IMR-90 (cell line): ENCODE results near the gene TNFRSF18. TPM values are rescaled to one million over a fixed set of nuclear protein-coding genes. Genes with fewer than 3 reads are reported as not detected.

Source experiments
- ATAC-seq: fragments of 200-7000 bp; cut with Tn5 transposase; 2 replicates; pipeline ENCODE4 v1.9.1; 2020; ENCODE audit warnings: low read depth, mild to moderate bottlenecking, moderate library complexity
- BruUV-seq: library from RNA; stranded (reverse); fragments of 400-500 nt; replicated peaks from 2 replicates; lab custom pipeline; 2021; lab: Mats Ljungman, UMichigan
- CTCF ChIA-PET: fragments of 300-600 bp; formaldehyde crosslinking; extraction: SDS; loops from one replicate; lab custom pipeline; 2021; ENCODE audit warnings: antibody characterized with exemption; lab: Yijun Ruan, JAX
- POLR2A ChIA-PET: fragments of 300-600 bp; sonication (Branson Sonifier 250); formaldehyde crosslinking; loops from one replicate; lab custom pipeline; 2022; ENCODE audit warnings: antibody characterized with exemption; ENCODE audit not compliant: unreplicated experiment; lab: Charles Lee
- DNase-seq: peaks from one replicate; pipeline ENCODE4 v3.0.0; 2013
- H2AFZ ChIP-seq: replicated peaks from 2 replicates; pipeline ENCODE3; 2013; ENCODE audit warnings: low read length, mild to moderate bottlenecking; ENCODE audit not compliant: poor library complexity
- H2AK5ac ChIP-seq: 2 replicates; pipeline ENCODE4 v1.6.1; 2013; ENCODE audit warnings: low read depth, low read length, inconsistent platforms
- H2AK9ac ChIP-seq: replicated peaks from 2 replicates; pipeline ENCODE3; 2013; ENCODE audit warnings: mild to moderate bottlenecking, low read depth, low read length, moderate library complexity; ENCODE audit not compliant: poor library complexity
- H2BK120ac ChIP-seq: 2 replicates; pipeline ENCODE4 v1.6.1; 2013; ENCODE audit warnings: low read depth, low read length, inconsistent platforms
- H2BK15ac ChIP-seq: 3 replicates; pipeline ENCODE4 v1.6.1; 2013; ENCODE audit warnings: low read depth, low read length, inconsistent platforms
- H2BK20ac ChIP-seq: 2 replicates; pipeline ENCODE4 v1.6.1; 2013; ENCODE audit warnings: low read depth, mild to moderate bottlenecking, inconsistent platforms, low read length, moderate library complexity
- H2BK5ac ChIP-seq: 2 replicates; pipeline ENCODE4 v1.6.1; 2013; ENCODE audit warnings: mild to moderate bottlenecking, low read depth, low read length, inconsistent platforms; ENCODE audit not compliant: poor library complexity, severe bottlenecking
- H3K14ac ChIP-seq: replicated peaks from 2 replicates; pipeline ENCODE4 v1.6.1; 2013; ENCODE audit warnings: low read depth, low read length, inconsistent platforms
- H3K18ac ChIP-seq: 2 replicates; pipeline ENCODE4 v1.6.1; 2013; ENCODE audit warnings: low read depth, low read length, control low read depth
- H3K23ac ChIP-seq: 2 replicates; pipeline ENCODE4 v1.6.1; 2013; ENCODE audit warnings: low read depth, low read length, inconsistent platforms
- H3K27ac ChIP-seq: 2 replicates; pipeline ENCODE4 v1.5.1; 2013; ENCODE audit warnings: mild to moderate bottlenecking, control low read depth, low read length; ENCODE audit not compliant: insufficient read depth
- H3K27me3 ChIP-seq: 2 replicates; pipeline ENCODE4 v1.6.1; 2013; ENCODE audit warnings: low read length; ENCODE audit not compliant: control insufficient read depth, insufficient read depth
- H3K36me3 ChIP-seq: 2 replicates; pipeline ENCODE4 v1.6.1; 2013; ENCODE audit warnings: low read length, mixed read lengths; ENCODE audit not compliant: control insufficient read depth, insufficient read depth
- H3K4ac ChIP-seq: 2 replicates; pipeline ENCODE4 v1.6.1; 2013; ENCODE audit warnings: low read depth, low read length, inconsistent platforms
- H3K4me1 ChIP-seq: 2 replicates; pipeline ENCODE4 v1.6.1; 2013; ENCODE audit warnings: low read length, mixed read lengths; ENCODE audit not compliant: control insufficient read depth, insufficient read depth
- H3K4me2 ChIP-seq: 2 replicates; pipeline ENCODE4 v1.6.1; 2013; ENCODE audit warnings: low read depth, mild to moderate bottlenecking, control low read depth, low read length, moderate library complexity
- H3K4me3 ChIP-seq: 2 replicates; pipeline ENCODE4 v1.5.1; 2013; ENCODE audit warnings: low read depth, mild to moderate bottlenecking, control low read depth, low read length, moderate library complexity; ENCODE audit not compliant: insufficient read depth
- H3K56ac ChIP-seq: 2 replicates; pipeline ENCODE4 v1.6.1; 2013; ENCODE audit warnings: low read length, inconsistent platforms; ENCODE audit not compliant: insufficient read depth; ENCODE audit errors: extremely low read depth
- H3K79me1 ChIP-seq, 2 experiments: 2 replicates each; pipeline ENCODE4 v1.6.1; 2013; ENCODE audit warnings: low read length in 2 of 2, inconsistent platforms in 1 of 2, low read depth in 1 of 2
- H3K9ac ChIP-seq: 2 replicates; pipeline ENCODE4 v1.6.1; 2013; ENCODE audit warnings: low read depth, low read length, control low read depth
- H3K9me1 ChIP-seq: 2 replicates; pipeline ENCODE4 v1.6.1; 2013; ENCODE audit warnings: low read length, inconsistent platforms; ENCODE audit not compliant: insufficient read depth
- H3K9me3 ChIP-seq: 2 replicates; pipeline ENCODE4 v1.6.1; 2013; ENCODE audit warnings: low read length; ENCODE audit not compliant: control insufficient read depth, insufficient read depth
- H4K20me1 ChIP-seq: 2 replicates; pipeline ENCODE4 v1.6.1; 2013; ENCODE audit warnings: low read length, inconsistent platforms; ENCODE audit not compliant: insufficient read depth
- H4K5ac ChIP-seq: 2 replicates; pipeline ENCODE4 v1.6.1; 2013; ENCODE audit warnings: mild to moderate bottlenecking, low read depth, low read length, control low read depth
- H4K8ac ChIP-seq, 2 experiments: 2 replicates each; pipeline ENCODE4 v1.6.1; 2013; ENCODE audit warnings: low read depth in 2 of 2, low read length in 2 of 2, control low read depth in 1 of 2, inconsistent platforms in 1 of 2
- H4K91ac ChIP-seq: 2 replicates; pipeline ENCODE4 v1.6.1; 2013; ENCODE audit warnings: low read depth, low read length, inconsistent platforms; ENCODE audit not compliant: insufficient read depth
- CHD1 ChIP-seq: IDR thresholded peaks from 2 replicates; pipeline ENCODE4 v1.6.1; 2012; ENCODE audit warnings: low read depth, low read length, improper control_type of control experiment
- FOS ChIP-seq: fragments of 150-350 bp; IDR thresholded peaks from 2 replicates; pipeline ENCODE4 v1.6.1; 2016; ENCODE audit warnings: low read depth, low read length
- MAZ ChIP-seq: IDR thresholded peaks from 2 replicates; pipeline ENCODE4 v1.6.1; 2012; ENCODE audit warnings: low read depth, mild to moderate bottlenecking, low read length, improper control_type of control experiment, moderate library complexity, borderline replicate concordance
- SMC3 ChIP-seq: fragments of 150-350 bp; IDR thresholded peaks from 2 replicates; pipeline ENCODE4 v1.6.1; 2016; ENCODE audit warnings: low read depth, mild to moderate bottlenecking, antibody characterized with exemption, low read length, moderate library complexity
- WGBS, 2 experiments: methylation state at CpG; one replicate each; pipeline versions ENCODE4 v1.1.5 to v1.1.7; 2013; ENCODE audit warnings: missing lambda C conversion rate in 2 of 2; ENCODE audit not compliant: insufficient read length in 1 of 2; ENCODE audit errors: extremely low coverage in 2 of 2; 5-methylcytosine and 5-hydroxymethylcytosine counted together
- dilution Hi-C: fragments of 300-500 bp; cut with HindIII; formaldehyde crosslinking; loops from one replicate; pipeline ENCODE4 v1.14.3; 2018; ENCODE audit warnings: low sequenced_read_pairs; ENCODE audit not compliant: unreplicated experiment
- in situ Hi-C: fragments of 300-500 bp; cut with MboI; formaldehyde crosslinking; loops from 3 replicates; pipeline ENCODE4 v1.14.3; 2019; ENCODE audit warnings: low sequenced_read_pairs, inconsistent platforms, mixed read lengths
- intact Hi-C: fragments of 100-400 bp; cut with micrococcal nuclease; formaldehyde crosslinking; loops from 2 replicates; pipeline ENCODE4 v1.10.0; 2022
- polyA plus RNA-seq, 3 experiments: library from polyadenylated mRNA; depleted of rRNA; stranded (reverse); fragments of >200 nt; gene quantifications; 2 replicates each; pipeline ENCODE4 v1.2.3, GENCODE V29; 2012; ENCODE audit warnings: low replicate concordance in 1 of 3
- total RNA-seq: library from RNA; depleted of rRNA; stranded (reverse); fragments of >200 nt; gene quantifications from 2 replicates; pipeline ENCODE4 v1.2.3, GENCODE V29; 2012

The TNFRSF18 gene
- total and polyA plus RNA-seq, 2 of the 4 experiments (the other 2 are of a cell fraction): 0.18 to 1.0 TPM

DNA sequence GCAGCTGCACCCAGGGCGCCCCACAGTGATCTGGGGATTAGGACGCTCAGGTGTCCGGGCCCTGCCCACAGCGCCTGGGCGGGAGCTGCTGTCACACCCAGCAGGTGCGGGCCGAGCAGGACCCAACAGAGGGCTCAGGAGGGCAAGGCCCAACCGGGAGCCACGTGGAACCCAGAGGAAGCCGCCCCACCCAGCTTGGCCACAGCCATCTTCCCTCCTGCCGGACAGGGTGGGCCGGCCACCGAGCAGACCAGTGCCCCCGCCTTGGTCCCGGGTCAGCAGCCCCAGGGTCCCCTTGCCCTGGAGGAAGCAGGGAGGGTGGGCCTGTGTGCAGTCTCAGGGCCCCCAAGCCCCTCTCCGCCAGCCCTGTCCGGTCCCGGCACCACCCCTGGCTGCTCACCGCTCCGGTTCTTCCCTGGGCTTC lies 39.0 kb downstream of the TNFRSF18 start:
- POLR2A ChIA-PET: no interaction called here
- no peaks in the 10 kb centered on the region for H3K9me1 ChIP-seq
- H3K56ac ChIP-seq: no peak overlapping the region
- no peak overlapping the region for H3K4me3 ChIP-seq
- no peak overlapping the region for H3K18ac ChIP-seq
- H3K23ac ChIP-seq: no peak overlapping the region
- no peaks in the 10 kb centered on the region for H4K20me1 ChIP-seq
- intact Hi-C loops: no loop called here
- no peak overlapping the region for H4K5ac ChIP-seq
- no peak overlapping the region for H3K4ac ChIP-seq
- H2AFZ ChIP-seq: no peak overlapping the region
- H2BK5ac ChIP-seq: no peak overlapping the region
- H2BK20ac ChIP-seq: no peak overlapping the region
- 81% methylated on average over 15 of the region's 20 CpGs; no CpG with 5 or more reads in 1 of the 2 experiments for WGBS, 2 experiments
- ATAC-seq (no peak), DNase-seq (no peak)
- BruUV-seq: no TSS peak
- H2AK5ac ChIP-seq: no peak overlapping the region
- no peak overlapping the region for H3K4me2 ChIP-seq
- in situ Hi-C loops: no loop called here
- no peaks in the 10 kb centered on the region for H3K36me3 ChIP-seq
- TF ChIP-seq SMC3 (no peak), MAZ (no peak), CHD1 (no peak), FOS (no peak)
- no peak overlapping the region for H3K9ac ChIP-seq
- H3K79me1 ChIP-seq: no peaks in the 10 kb centered on the region
- no peak overlapping the region for H4K91ac ChIP-seq
- no peak overlapping the region for H2AK9ac ChIP-seq
- no peak overlapping the region for H2BK15ac ChIP-seq
- no peaks in the 10 kb centered on the region for H3K9me3 ChIP-seq
- dilution Hi-C loops: no loop called here
- no peak overlapping the region for H4K8ac ChIP-seq
- CTCF ChIA-PET: no interaction called here
- H3K14ac ChIP-seq: no peak overlapping the region
- no peak overlapping the region for H3K27ac ChIP-seq
- no peaks in the 10 kb centered on the region for H3K4me1 ChIP-seq
- H3K27me3 ChIP-seq: peaks cover 46% of the 10 kb centered on the region
- H2BK120ac ChIP-seq: no peak overlapping the region
